Measurements from ENCODE around the gene VAX1. TPM values are rescaled to one million over a fixed set of nuclear protein-coding genes. Genes with fewer than 3 reads are reported as not detected.

VAX1 gene
- total RNA-seq: not detected in 2 replicates

GRCh38 chr10:117137911-117138642 is at the start of gene VAX1:
TSS of gene VAX1 (minus strand) at chr10:117138270. CDS start at chr10:117138056, 214 bp downstream.

Other genes starting within 250 kb of the VAX1 start
- gene SHTN1, start 133.1 kb downstream of the VAX1 start, total RNA-seq: 7.4 and 7.8 TPM in 2 replicates
- not detected in 2 replicates for gene KCNK18, start 59.2 kb upstream of the VAX1 start, total RNA-seq
- not detected in 2 replicates for gene SLC18A2, start 102.8 kb upstream of the VAX1 start, total RNA-seq
- 30.1 and 30.6 TPM in 2 replicates for gene PDZD8, start 237.2 kb upstream of the VAX1 start, total RNA-seq

Measured in hair follicular keratinocyte (primary cell).